ENCODE data around the gene RTP1. TPM values are rescaled to one million over a fixed set of nuclear protein-coding genes. Genes with fewer than 3 reads are reported as not detected.

The RTP1 gene
- total and polyA plus RNA-seq, 2 experiments from 2014 or later, result 4.4 to 6.3 TPM

DNA sequence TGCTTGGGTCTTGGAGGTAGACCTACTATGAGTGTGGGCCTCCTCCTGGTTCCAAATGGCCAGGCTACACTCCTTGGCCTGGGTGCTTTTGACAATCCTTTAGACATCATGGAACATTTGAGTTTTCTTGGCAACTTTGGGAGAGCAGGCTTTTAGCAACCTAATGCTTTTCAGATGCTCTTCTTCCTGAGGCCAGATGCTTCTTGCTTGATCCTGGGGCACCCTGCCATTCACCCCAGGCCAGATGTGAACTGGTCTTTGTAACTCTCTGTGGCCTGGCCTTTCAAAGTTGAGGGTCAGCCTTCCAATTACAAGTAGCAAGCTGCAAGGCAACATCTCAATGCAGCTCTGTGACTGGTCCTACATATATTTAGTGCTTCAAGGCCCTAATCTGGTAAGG, 40.5 kb downstream of the RTP1 start (continued):
- TF ChIP-seq EZH2 (IDR thresholded peaks at IDR 0.05; ENCODE audit: low read depth, unreplicated experiment) (no peak), EZH2phosphoT487 (IDR thresholded peaks at IDR 0.05; ENCODE audit: unreplicated experiment) (no peak), ZNF114 (CRISPR knock-in tag; IDR thresholded peaks at IDR 0.05) (no peak), CREB1 (CRISPR knock-in tag; IDR thresholded peaks at IDR 0.05; ENCODE audit: low read depth) (no peak), JUNB (IDR thresholded peaks at IDR 0.05; ENCODE audit: unreplicated experiment) (no peak), POLR2AphosphoS5 (IDR thresholded peaks at IDR 0.05; ENCODE audit: low read depth) (no peak), NANOG (IDR thresholded peaks at IDR 0.05; ENCODE audit: borderline replicate concordance) (no peak), STAT1 (IDR thresholded peaks at IDR 0.05; ENCODE audit: unreplicated experiment) (no peak), ZNF331 (CRISPR knock-in tag; IDR thresholded peaks at IDR 0.05; ENCODE audit: low read depth) (no peak)
- TF ChIP-seq, protein P1, sequence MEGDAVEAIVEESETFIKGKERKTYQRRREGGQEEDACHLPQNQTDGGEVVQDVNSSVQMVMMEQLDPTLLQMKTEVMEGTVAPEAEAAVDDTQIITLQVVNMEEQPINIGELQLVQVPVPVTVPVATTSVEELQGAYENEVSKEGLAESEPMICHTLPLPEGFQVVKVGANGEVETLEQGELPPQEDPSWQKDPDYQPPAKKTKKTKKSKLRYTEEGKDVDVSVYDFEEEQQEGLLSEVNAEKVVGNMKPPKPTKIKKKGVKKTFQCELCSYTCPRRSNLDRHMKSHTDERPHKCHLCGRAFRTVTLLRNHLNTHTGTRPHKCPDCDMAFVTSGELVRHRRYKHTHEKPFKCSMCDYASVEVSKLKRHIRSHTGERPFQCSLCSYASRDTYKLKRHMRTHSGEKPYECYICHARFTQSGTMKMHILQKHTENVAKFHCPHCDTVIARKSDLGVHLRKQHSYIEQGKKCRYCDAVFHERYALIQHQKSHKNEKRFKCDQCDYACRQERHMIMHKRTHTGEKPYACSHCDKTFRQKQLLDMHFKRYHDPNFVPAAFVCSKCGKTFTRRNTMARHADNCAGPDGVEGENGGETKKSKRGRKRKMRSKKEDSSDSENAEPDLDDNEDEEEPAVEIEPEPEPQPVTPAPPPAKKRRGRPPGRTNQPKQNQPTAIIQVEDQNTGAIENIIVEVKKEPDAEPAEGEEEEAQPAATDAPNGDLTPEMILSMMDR (conservative IDR thresholded peaks at IDR 0.05; ENCODE audit: low read depth in 2 of 2), result no peak
- TF ChIP-seq, protein P2, sequence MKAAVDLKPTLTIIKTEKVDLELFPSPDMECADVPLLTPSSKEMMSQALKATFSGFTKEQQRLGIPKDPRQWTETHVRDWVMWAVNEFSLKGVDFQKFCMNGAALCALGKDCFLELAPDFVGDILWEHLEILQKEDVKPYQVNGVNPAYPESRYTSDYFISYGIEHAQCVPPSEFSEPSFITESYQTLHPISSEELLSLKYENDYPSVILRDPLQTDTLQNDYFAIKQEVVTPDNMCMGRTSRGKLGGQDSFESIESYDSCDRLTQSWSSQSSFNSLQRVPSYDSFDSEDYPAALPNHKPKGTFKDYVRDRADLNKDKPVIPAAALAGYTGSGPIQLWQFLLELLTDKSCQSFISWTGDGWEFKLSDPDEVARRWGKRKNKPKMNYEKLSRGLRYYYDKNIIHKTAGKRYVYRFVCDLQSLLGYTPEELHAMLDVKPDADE (IDR thresholded peaks at IDR 0.05), result no peak

DNA sequence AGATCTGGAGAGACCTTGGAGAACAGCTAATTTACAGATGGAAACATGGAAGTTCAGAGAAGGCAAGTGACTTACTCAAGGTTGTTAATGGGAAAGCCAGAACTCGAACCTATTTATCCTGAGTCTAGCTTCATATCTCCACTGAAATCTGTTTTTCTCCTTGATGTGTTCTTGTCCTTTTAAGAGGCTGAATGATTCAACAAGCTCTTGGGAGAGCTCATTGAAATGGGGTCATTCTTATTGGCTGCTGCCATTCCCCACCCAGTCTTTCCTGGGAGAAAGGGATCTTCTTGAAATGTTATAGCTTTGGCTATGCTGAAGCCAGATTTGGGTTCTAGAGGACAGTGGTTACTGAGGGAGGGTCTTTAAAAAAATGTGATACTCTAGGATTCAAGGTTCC, 41.0 kb downstream of the RTP1 start:
- H3K4me1 Mint-ChIP-seq, result no peaks in the 10 kb centered on the region

More for the DNA sequence above, 41.0 kb downstream of the RTP1 start:
- Mint-ChIP-seq H3K9me3 (peaks cover 4% of the 10 kb centered on the region; the same call in 2 of the 3 replicates), H3K27ac (no peak overlapping the region), H3K27me3 (ENCODE audit: insufficient read depth, low read depth, poor library complexity) (peaks cover under 1% of the 10 kb centered on the region), H3K4me3 (no peak overlapping the region), H3K36me3 (ENCODE audit: low read depth) (no peaks in the 10 kb centered on the region)
- Histone ChIP-seq H3K4me3 (no peak overlapping the region), H3K27ac (ENCODE audit: low read depth) (no peak overlapping the region), H3K79me2 (replicated peaks; ENCODE audit: insufficient read depth) (no peaks in the 10 kb centered on the region), H3K4me1 (ENCODE audit: insufficient read depth) (no peaks in the 10 kb centered on the region), H3K36me3 (ENCODE audit: insufficient read depth) (no peaks in the 10 kb centered on the region), H3F3A (replicated peaks; ENCODE audit: low read depth) (no peaks in the 10 kb centered on the region), H3K4me2 (no peak overlapping the region), H3K9me2 (ENCODE audit: insufficient read depth) (0 out of 2 replicates have a peak, but pooled peaks cover 16% of the 10 kb centered on the region), H3K27me3 (ENCODE audit: insufficient read depth) (no peaks in the 10 kb centered on the region), H2AFZ (no peak overlapping the region), H4K20me1 (replicated peaks; ENCODE audit: insufficient read depth) (no peaks in the 10 kb centered on the region)
- no peak for TF ChIP-seq EZH2phosphoT487 (IDR thresholded peaks at IDR 0.05; ENCODE audit: unreplicated experiment)
- TF ChIP-seq ZNF114 (CRISPR knock-in tag; IDR thresholded peaks at IDR 0.05), result no peak
- no peak for TF ChIP-seq POLR2AphosphoS5 (IDR thresholded peaks at IDR 0.05; ENCODE audit: low read depth)
- TF ChIP-seq, protein P3, sequence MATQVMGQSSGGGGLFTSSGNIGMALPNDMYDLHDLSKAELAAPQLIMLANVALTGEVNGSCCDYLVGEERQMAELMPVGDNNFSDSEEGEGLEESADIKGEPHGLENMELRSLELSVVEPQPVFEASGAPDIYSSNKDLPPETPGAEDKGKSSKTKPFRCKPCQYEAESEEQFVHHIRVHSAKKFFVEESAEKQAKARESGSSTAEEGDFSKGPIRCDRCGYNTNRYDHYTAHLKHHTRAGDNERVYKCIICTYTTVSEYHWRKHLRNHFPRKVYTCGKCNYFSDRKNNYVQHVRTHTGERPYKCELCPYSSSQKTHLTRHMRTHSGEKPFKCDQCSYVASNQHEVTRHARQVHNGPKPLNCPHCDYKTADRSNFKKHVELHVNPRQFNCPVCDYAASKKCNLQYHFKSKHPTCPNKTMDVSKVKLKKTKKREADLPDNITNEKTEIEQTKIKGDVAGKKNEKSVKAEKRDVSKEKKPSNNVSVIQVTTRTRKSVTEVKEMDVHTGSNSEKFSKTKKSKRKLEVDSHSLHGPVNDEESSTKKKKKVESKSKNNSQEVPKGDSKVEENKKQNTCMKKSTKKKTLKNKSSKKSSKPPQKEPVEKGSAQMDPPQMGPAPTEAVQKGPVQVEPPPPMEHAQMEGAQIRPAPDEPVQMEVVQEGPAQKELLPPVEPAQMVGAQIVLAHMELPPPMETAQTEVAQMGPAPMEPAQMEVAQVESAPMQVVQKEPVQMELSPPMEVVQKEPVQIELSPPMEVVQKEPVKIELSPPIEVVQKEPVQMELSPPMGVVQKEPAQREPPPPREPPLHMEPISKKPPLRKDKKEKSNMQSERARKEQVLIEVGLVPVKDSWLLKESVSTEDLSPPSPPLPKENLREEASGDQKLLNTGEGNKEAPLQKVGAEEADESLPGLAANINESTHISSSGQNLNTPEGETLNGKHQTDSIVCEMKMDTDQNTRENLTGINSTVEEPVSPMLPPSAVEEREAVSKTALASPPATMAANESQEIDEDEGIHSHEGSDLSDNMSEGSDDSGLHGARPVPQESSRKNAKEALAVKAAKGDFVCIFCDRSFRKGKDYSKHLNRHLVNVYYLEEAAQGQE (IDR thresholded peaks at IDR 0.05; ENCODE audit: unreplicated experiment), result no peak
- no peak for TF ChIP-seq JUNB (IDR thresholded peaks at IDR 0.05; ENCODE audit: unreplicated experiment)
- TF ChIP-seq, protein P2 (IDR thresholded peaks at IDR 0.05), result no peak
- TF ChIP-seq, protein P1 (conservative IDR thresholded peaks at IDR 0.05; ENCODE audit: low read depth in 2 of 2), result no peak
- no peak for TF ChIP-seq CREB1 (CRISPR knock-in tag; IDR thresholded peaks at IDR 0.05; ENCODE audit: low read depth)
- TF ChIP-seq NANOG (IDR thresholded peaks at IDR 0.05; ENCODE audit: borderline replicate concordance), result no peak
- no peak for DNase-seq (ENCODE audit: low spot score)
- ATAC-seq, result no peak
